IMR-90 (cell line): ENCODE results near the gene SOX8.

Experiments
- CEBPB ChIP-seq: IDR thresholded peaks from 2 replicates; pipeline ENCODE4 v1.6.1; 2012; ENCODE audit warnings: low read depth, low read length, improper control_type of control experiment
- CHD1 ChIP-seq: IDR thresholded peaks from 2 replicates; pipeline ENCODE4 v1.6.1; 2012; ENCODE audit warnings: low read depth, low read length, improper control_type of control experiment
- FOS ChIP-seq: fragments of 150-350 bp; IDR thresholded peaks from 2 replicates; pipeline ENCODE4 v1.6.1; 2016; ENCODE audit warnings: low read depth, low read length
- MAFK ChIP-seq: IDR thresholded peaks from 2 replicates; pipeline ENCODE4 v1.6.1; 2012; ENCODE audit warnings: low read depth, low read length, improper control_type of control experiment
- MXI1 ChIP-seq: IDR thresholded peaks from 2 replicates; pipeline ENCODE4 v1.6.1; 2012; ENCODE audit warnings: low read depth, mild to moderate bottlenecking, low read length, moderate library complexity, borderline replicate concordance
- POLR2A ChIP-seq: IDR thresholded peaks from 2 replicates; pipeline ENCODE4 v1.6.1; 2012; ENCODE audit warnings: mild to moderate bottlenecking, low read depth, low read length
- RAD21 ChIP-seq: IDR thresholded peaks from 2 replicates; pipeline ENCODE4 v1.6.1; 2012; ENCODE audit warnings: low read length, improper control_type of control experiment
- RFX5 ChIP-seq: IDR thresholded peaks from 2 replicates; pipeline ENCODE4 v1.8.0; 2012; ENCODE audit warnings: low read depth, mild to moderate bottlenecking, low read length, moderate library complexity
- TF ChIP-seq, protein P1 (sequence below): conservative IDR thresholded peaks from 2 replicates; pipeline ENCODE4 v1.5.1; 2012; ENCODE audit warnings: mild to moderate bottlenecking, low read depth, low read length, improper control_type of control experiment

DNA sequence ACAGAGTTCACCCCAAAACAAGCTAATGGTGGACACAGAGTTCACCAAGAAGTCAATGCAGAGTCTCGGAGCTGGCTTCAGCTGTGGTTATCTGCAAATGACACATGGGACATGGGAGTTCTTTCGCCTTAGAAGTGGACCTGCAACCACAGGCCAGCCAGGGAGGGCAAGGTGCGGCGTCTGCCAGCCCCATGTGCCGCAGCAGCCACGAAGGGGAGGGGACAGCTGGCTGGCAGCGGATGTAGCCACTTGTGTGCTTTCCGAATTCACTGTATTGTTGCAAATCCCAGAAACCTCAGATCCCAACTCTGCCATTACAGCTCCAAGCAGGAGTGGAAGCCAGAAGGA lies 35.5 kb upstream of the SOX8 start:
- TF ChIP-seq POLR2A (no peak), FOS (no peak), MAFK (no peak), RFX5 (no peak), CHD1 (no peak), CEBPB (no peak), RAD21 (no peak), MXI1 (no peak)
- TF ChIP-seq, protein P1, sequence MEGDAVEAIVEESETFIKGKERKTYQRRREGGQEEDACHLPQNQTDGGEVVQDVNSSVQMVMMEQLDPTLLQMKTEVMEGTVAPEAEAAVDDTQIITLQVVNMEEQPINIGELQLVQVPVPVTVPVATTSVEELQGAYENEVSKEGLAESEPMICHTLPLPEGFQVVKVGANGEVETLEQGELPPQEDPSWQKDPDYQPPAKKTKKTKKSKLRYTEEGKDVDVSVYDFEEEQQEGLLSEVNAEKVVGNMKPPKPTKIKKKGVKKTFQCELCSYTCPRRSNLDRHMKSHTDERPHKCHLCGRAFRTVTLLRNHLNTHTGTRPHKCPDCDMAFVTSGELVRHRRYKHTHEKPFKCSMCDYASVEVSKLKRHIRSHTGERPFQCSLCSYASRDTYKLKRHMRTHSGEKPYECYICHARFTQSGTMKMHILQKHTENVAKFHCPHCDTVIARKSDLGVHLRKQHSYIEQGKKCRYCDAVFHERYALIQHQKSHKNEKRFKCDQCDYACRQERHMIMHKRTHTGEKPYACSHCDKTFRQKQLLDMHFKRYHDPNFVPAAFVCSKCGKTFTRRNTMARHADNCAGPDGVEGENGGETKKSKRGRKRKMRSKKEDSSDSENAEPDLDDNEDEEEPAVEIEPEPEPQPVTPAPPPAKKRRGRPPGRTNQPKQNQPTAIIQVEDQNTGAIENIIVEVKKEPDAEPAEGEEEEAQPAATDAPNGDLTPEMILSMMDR: no peak
